GM12892 (cell line): ENCODE measurements around the gene UGT1A6.

Experiments
- POLR2A ChIP-seq: IDR thresholded peaks from 2 replicates; pipeline ENCODE4 v1.6.1; 2011; ENCODE audit warnings: low read depth, low read length, control low read depth
- POLR2AphosphoS5 ChIP-seq: IDR thresholded peaks from 2 replicates; pipeline ENCODE4 v1.6.1; 2011; ENCODE audit warnings: low read depth, low read length, control low read depth
- TAF1 ChIP-seq: IDR thresholded peaks from 2 replicates; pipeline ENCODE4 v1.6.1; 2011; ENCODE audit warnings: low read depth, mild to moderate bottlenecking, control low read depth, low read length, borderline replicate concordance

GRCh38 chr2:233754872-233755611 is 62.4 kb downstream of the UGT1A6 start:
- TF ChIP-seq TAF1 (no peak), POLR2A (no peak), POLR2AphosphoS5 (no peak)
